ENCODE data around the gene RNF150. TPM values are rescaled to one million over a fixed set of nuclear protein-coding genes. Genes with fewer than 3 reads are reported as not detected.

Gene RNF150
- polyA plus RNA-seq, 3 donors: 0.21 TPM; not detected in 2

DNA sequence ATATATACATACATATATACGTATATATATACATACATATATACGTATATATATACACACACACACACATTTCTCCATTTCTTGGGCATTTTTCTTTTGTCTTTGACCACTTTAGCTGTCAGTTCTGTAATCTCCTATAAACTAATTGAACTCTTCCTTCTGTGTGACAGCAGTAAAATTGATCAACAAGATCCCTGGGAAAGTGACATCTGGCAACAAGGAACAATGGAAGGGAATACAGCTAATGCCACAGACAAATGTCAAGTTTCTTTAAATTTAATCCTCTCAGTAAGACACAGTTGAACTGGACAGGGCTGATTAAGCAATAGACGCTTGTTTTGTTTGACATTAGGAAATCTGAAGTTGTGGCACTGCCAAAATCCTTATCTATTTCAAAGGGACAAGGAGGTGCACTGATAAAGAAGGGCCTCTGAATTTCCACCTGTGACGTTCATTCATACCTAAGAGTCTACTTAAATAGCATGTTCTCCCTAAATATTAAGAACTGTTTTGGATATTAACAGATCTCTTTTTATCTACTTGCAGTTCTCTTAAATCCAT is 126.9 kb downstream of the RNF150 start:
- peaks cover 29% of the 10 kb centered on the region for H3K4me1 Mint-ChIP-seq
- TF ChIP-seq, protein P1, sequence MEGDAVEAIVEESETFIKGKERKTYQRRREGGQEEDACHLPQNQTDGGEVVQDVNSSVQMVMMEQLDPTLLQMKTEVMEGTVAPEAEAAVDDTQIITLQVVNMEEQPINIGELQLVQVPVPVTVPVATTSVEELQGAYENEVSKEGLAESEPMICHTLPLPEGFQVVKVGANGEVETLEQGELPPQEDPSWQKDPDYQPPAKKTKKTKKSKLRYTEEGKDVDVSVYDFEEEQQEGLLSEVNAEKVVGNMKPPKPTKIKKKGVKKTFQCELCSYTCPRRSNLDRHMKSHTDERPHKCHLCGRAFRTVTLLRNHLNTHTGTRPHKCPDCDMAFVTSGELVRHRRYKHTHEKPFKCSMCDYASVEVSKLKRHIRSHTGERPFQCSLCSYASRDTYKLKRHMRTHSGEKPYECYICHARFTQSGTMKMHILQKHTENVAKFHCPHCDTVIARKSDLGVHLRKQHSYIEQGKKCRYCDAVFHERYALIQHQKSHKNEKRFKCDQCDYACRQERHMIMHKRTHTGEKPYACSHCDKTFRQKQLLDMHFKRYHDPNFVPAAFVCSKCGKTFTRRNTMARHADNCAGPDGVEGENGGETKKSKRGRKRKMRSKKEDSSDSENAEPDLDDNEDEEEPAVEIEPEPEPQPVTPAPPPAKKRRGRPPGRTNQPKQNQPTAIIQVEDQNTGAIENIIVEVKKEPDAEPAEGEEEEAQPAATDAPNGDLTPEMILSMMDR (IDR thresholded peaks at IDR 0.05): no peak
- H3K27me3 Mint-ChIP-seq (ENCODE audit: low read depth in 3 of 3): peaks cover 0 to 2% (median 2%) of the 10 kb centered on the region in 3 donors
- H3K4me3 Mint-ChIP-seq: no peak overlapping the region
- no peak overlapping the region for H2AFZ ChIP-seq (ENCODE audit: insufficient read depth, low read depth, low read length, poor library complexity, severe bottlenecking)
- H3K27ac ChIP-seq (ENCODE audit: low read depth in 1 of 2, low read length in 2 of 2): no peak overlapping the region
- intact Hi-C loops (cut with micrococcal nuclease): no loop called here
- no peaks in the 10 kb centered on the region for H3K79me2 ChIP-seq (ENCODE audit: insufficient read depth, low read length)
- H3K9me3 ChIP-seq (replicated peaks in 1 of 2; ENCODE audit: control insufficient read depth in 1 of 2, insufficient read depth in 1 of 2, low read length in 2 of 2): no peaks in the 10 kb centered on the region
- H3K27ac Mint-ChIP-seq: no peak overlapping the region
- no peaks in the 10 kb centered on the region for H4K20me1 ChIP-seq (ENCODE audit: insufficient read depth, low read length)
- DNase-seq: no peak
- no peak overlapping the region for H3K4me3 ChIP-seq (replicated peaks in 1 of 3; ENCODE audit: low read depth in 2 of 3, low read length in 3 of 3)
- H3K36me3 Mint-ChIP-seq: no peaks in the 10 kb centered on the region
- peaks cover 0 to 7% (median 2%) of the 10 kb centered on the region in 7 donors for H3K9me3 Mint-ChIP-seq
- no peaks in the 10 kb centered on the region for H3K27me3 ChIP-seq (ENCODE audit: control insufficient read depth in 2 of 2, insufficient read depth in 2 of 2, low read length in 2 of 2)
- H3K4me2 ChIP-seq (replicated peaks; ENCODE audit: extremely low read depth, low read length, poor library complexity, severe bottlenecking): no peak overlapping the region
- peaks cover 7 to 8% of the 10 kb centered on the region in 2 donors for H3K4me1 ChIP-seq (ENCODE audit: control insufficient read depth in 1 of 2, insufficient read depth in 2 of 2, low read length in 2 of 2)
- WGBS (ENCODE audit: insufficient coverage): no CpG with 5 or more reads among the region's 4 CpGs
- H3K9ac ChIP-seq (ENCODE audit: insufficient read depth, low read length, poor library complexity, severe bottlenecking): no peak overlapping the region
- H3K36me3 ChIP-seq (replicated peaks in 1 of 2; ENCODE audit: control insufficient read depth in 1 of 2, insufficient read depth in 2 of 2, low read length in 2 of 2): no peaks in the 10 kb centered on the region

DNA sequence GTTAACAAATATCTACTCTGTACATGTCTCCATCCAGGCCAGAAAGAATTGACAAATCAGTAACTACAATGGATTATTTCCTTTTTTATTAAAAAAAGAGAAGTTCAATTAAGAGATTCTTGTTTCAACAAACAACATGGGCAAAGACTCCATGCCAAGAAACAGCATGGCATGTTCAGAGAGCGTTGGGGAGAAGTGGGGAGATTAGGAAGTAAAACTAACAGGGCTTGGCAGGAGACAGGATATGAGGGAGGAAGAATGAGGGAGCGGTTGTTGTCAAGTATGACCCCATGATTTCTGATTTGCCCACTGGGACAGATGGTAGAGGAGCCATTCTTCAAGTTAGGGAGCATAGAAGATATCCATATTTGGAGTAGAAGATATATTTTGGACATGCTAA is 128.4 kb downstream of the RNF150 start:
- peak overlapping the region; percentile 23 for H2AFZ ChIP-seq (ENCODE audit: insufficient read depth, low read depth, low read length, poor library complexity, severe bottlenecking)
- TF ChIP-seq, protein P1 (IDR thresholded peaks at IDR 0.05): no peak
- H3K36me3 Mint-ChIP-seq: no peaks in the 10 kb centered on the region
- no peaks in the 10 kb centered on the region for H3K9me3 ChIP-seq (replicated peaks in 1 of 2; ENCODE audit: control insufficient read depth in 1 of 2, insufficient read depth in 1 of 2, low read length in 2 of 2)
- H3K4me1 Mint-ChIP-seq: peaks cover 29% of the 10 kb centered on the region
- peaks cover 0 to 4% (median under 1%) of the 10 kb centered on the region in 7 donors for H3K9me3 Mint-ChIP-seq
- H3K4me3 ChIP-seq (replicated peaks in 1 of 3; ENCODE audit: low read depth in 2 of 3, low read length in 3 of 3): no peak overlapping the region
- H3K4me1 ChIP-seq (ENCODE audit: control insufficient read depth in 1 of 2, insufficient read depth in 2 of 2, low read length in 2 of 2): peaks cover 7 to 8% of the 10 kb centered on the region in 2 donors
- no peaks in the 10 kb centered on the region for H3K27me3 Mint-ChIP-seq (ENCODE audit: low read depth in 3 of 3)
- H3K27ac Mint-ChIP-seq: peak overlapping the region in 1 of 7 donors; percentile 82
- H4K20me1 ChIP-seq (ENCODE audit: insufficient read depth, low read length): no peaks in the 10 kb centered on the region
- H3K4me3 Mint-ChIP-seq: no peak overlapping the region
- H3K9ac ChIP-seq (ENCODE audit: insufficient read depth, low read length, poor library complexity, severe bottlenecking): no peak overlapping the region
- H3K27me3 ChIP-seq (ENCODE audit: control insufficient read depth in 2 of 2, insufficient read depth in 2 of 2, low read length in 2 of 2): no peaks in the 10 kb centered on the region
- no peak overlapping the region for H3K27ac ChIP-seq (ENCODE audit: low read depth in 1 of 2, low read length in 2 of 2)
- intact Hi-C loops (cut with micrococcal nuclease): no loop called here
- H3K36me3 ChIP-seq (replicated peaks in 1 of 2; ENCODE audit: control insufficient read depth in 1 of 2, insufficient read depth in 2 of 2, low read length in 2 of 2): no peaks in the 10 kb centered on the region
- H3K79me2 ChIP-seq (ENCODE audit: insufficient read depth, low read length): no peaks in the 10 kb centered on the region
- no peak overlapping the region for H3K4me2 ChIP-seq (replicated peaks; ENCODE audit: extremely low read depth, low read length, poor library complexity, severe bottlenecking)
- 0% methylated on average over 2 of the region's 2 CpGs for WGBS (ENCODE audit: insufficient coverage)
- DNase-seq: no peak

All from CD14-positive monocyte (primary cell).